T-cell (primary cell): ENCODE results near the gene TNFRSF14. TPM values are rescaled to one million over a fixed set of nuclear protein-coding genes. Genes with fewer than 3 reads are reported as not detected.

Experiments
- ATAC-seq, 4 experiments: fragments of 200-7000 bp in 3 of 4; fragments of 150-1000 bp in 1 of 4; cut with Tn5 transposase; replicated peaks in 1 of 4; 1 replicate in 3 of 4; 2 replicates in 1 of 4; pipeline ENCODE4 v1.10.0; 2021; ENCODE audit warnings: moderate library complexity in 3 of 4, mild to moderate bottlenecking in 2 of 4, moderate number of reproducible peaks in 1 of 4
- CTCF ChIA-PET, 2 donors: fragments of 300-600 bp; sonication (Branson Sonifier 250); formaldehyde crosslinking; loops; one replicate each; lab custom pipeline; 2022; ENCODE audit warnings: antibody characterized with exemption in 2 of 2; lab: Charles Lee
- POLR2A ChIA-PET, 2 donors: fragments of 300-600 bp; sonication (Branson Sonifier 250); formaldehyde crosslinking; loops; one replicate each; lab custom pipeline; 2022; ENCODE audit warnings: antibody characterized with exemption in 2 of 2; lab: Charles Lee
- DNase-seq, 35 experiments: peaks; one replicate each; pipeline versions ENCODE4 v3.0.0 to v3.0.0-alpha.2; 2013 to 2023
- H3K27ac ChIP-seq: one replicate; pipeline ENCODE4 v1.5.1; 2013; ENCODE audit warnings: low read length
- H3K27me3 ChIP-seq, 2 experiments: replicated peaks in 1 of 2; 1 replicate in 1 of 2; 2 replicates in 1 of 2; pipeline versions ENCODE4 v1.6.1 to v1.7.0; 2013; ENCODE audit warnings: low read length in 1 of 2, mixed read lengths in 1 of 2; ENCODE audit not compliant: control insufficient read depth in 2 of 2, insufficient read depth in 2 of 2; ENCODE audit errors: extremely low read depth in 1 of 2
- H3K36me3 ChIP-seq, 2 donors: 1 replicate in 1 of 2; 2 replicates in 1 of 2; pipeline versions ENCODE4 v1.6.1 to v1.7.0; 2013; ENCODE audit warnings: low read length in 1 of 2; ENCODE audit not compliant: control insufficient read depth in 2 of 2, insufficient read depth in 1 of 2; ENCODE audit errors: extremely low read depth in 1 of 2
- H3K4me1 ChIP-seq, 2 experiments: 1 replicate in 1 of 2; 2 replicates in 1 of 2; pipeline versions ENCODE4 v1.6.1 to v1.7.0; 2013; ENCODE audit warnings: low read length in 2 of 2, mixed read lengths in 1 of 2; ENCODE audit not compliant: insufficient read depth in 2 of 2, control insufficient read depth in 1 of 2; ENCODE audit errors: extremely low read depth in 1 of 2
- H3K4me3 ChIP-seq, 2 donors: 1 replicate in 1 of 2; 2 replicates in 1 of 2; pipeline versions ENCODE4 v1.5.1 to v1.7.0; 2013; ENCODE audit warnings: mild to moderate bottlenecking in 2 of 2, low read length in 1 of 2, moderate library complexity in 1 of 2; ENCODE audit not compliant: control insufficient read depth in 1 of 2; ENCODE audit errors: extremely low read depth in 1 of 2
- H3K9me3 ChIP-seq: 2 replicates; pipeline ENCODE4 v1.7.0; 2013
- H3K27ac Mint-ChIP-seq, 2 donors: one replicate each; pipeline ENCODE4 v1.8.0; 2020 to 2021; ENCODE audit warnings: mild to moderate bottlenecking in 2 of 2, mixed read lengths in 2 of 2
- H3K27me3 Mint-ChIP-seq, 2 donors: one replicate each; pipeline ENCODE4 v1.8.0; 2021 to 2022; ENCODE audit warnings: mixed read lengths in 2 of 2
- H3K36me3 Mint-ChIP-seq: one replicate; pipeline ENCODE4 v1.8.0; 2021; ENCODE audit warnings: mixed read lengths
- H3K4me1 Mint-ChIP-seq, 3 donors: one replicate each; pipeline ENCODE4 v1.8.0; 2020 to 2022; ENCODE audit warnings: mixed read lengths in 3 of 3, mild to moderate bottlenecking in 1 of 3
- H3K4me3 Mint-ChIP-seq, 3 donors: one replicate each; pipeline ENCODE4 v1.8.0; 2020 to 2022; ENCODE audit warnings: mild to moderate bottlenecking in 3 of 3, mixed read lengths in 3 of 3, moderate library complexity in 3 of 3
- H3K9me3 Mint-ChIP-seq, 3 donors: one replicate each; pipeline ENCODE4 v1.8.0; 2020 to 2022; ENCODE audit warnings: mixed read lengths in 3 of 3
- WGBS: methylation state at CpG from one replicate; pipeline ENCODE4 v1.1.5; 2013; ENCODE audit warnings: missing lambda C conversion rate; ENCODE audit not compliant: insufficient coverage; 5-methylcytosine and 5-hydroxymethylcytosine counted together
- total RNA-seq, 35 experiments: library from RNA in 6 of 35; stranded (reverse) in 6 of 35; fragments of 120-200 nt in 1 of 35; gene quantifications; one replicate each; pipeline versions ENCODE4 v1.2.1 to v1.2.4 and lab custom pipeline; 2013 to 2026

TNFRSF14 gene
- total RNA-seq, 5 donors from 2014 or later (not counting 1 experiment from before 2014, with no cell fraction given), result 163 to 214 (median 211) TPM

- Mint-ChIP-seq H3K4me3 (peak overlapping the region in 1 of 3 donors; percentile 9), H3K9me3 (no peaks in the 10 kb centered on the region), H3K4me1 (peaks cover 31 to 40% (median 31%) of the 10 kb centered on the region in 3 donors), H3K27me3 (no peaks in the 10 kb centered on the region), H3K36me3 (peaks cover 7% of the 10 kb centered on the region), H3K27ac (no peak overlapping the region)
- peaks cover 11 to 61% of the 10 kb centered on the region in 2 donors for H3K36me3 ChIP-seq
- H3K4me3 ChIP-seq, result no peak overlapping the region
- no peak for DNase-seq
- no peaks in the 10 kb centered on the region for H3K9me3 ChIP-seq
- H3K27me3 ChIP-seq, result no peaks in the 10 kb centered on the region
- H3K4me1 ChIP-seq, result peaks cover 8 to 56% of the 10 kb centered on the region in 2 experiments
- ATAC-seq, result no peak
- ChIA-PET POLR2A (no interaction called here), CTCF (interaction anchor here in 1 of 2 donors (2.1 kb wide), 1 partner anchor 25 kb away, joined by 10 read pairs; no protein-coding TSS in a partner anchor)
- H3K27ac ChIP-seq, result no peak overlapping the region
- WGBS, result 97% methylated on average over 12 of the region's 15 CpGs
Observed at GRCh38 chr1:2560299-2561073, 4.3 kb downstream of the TNFRSF14 start.

GRCh38 chr1:2561446-2561845 lies 5.3 kb downstream of the TNFRSF14 start:
- ATAC-seq, result no peak
- no peak overlapping the region for H3K4me3 ChIP-seq
- peaks cover 11 to 61% of the 10 kb centered on the region in 2 donors for H3K36me3 ChIP-seq
- Mint-ChIP-seq H3K36me3 (peaks cover 6% of the 10 kb centered on the region), H3K27ac (peak overlapping the region; percentile 44 to 71), H3K4me1 (peaks cover 25 to 33% (median 28%) of the 10 kb centered on the region in 3 donors), H3K9me3 (no peaks in the 10 kb centered on the region), H3K27me3 (no peaks in the 10 kb centered on the region), H3K4me3 (peak overlapping the region in 1 of 3 donors; percentile 9)
- peaks cover 7 to 49% of the 10 kb centered on the region in 2 experiments for H3K4me1 ChIP-seq
- CTCF ChIA-PET, result interaction anchor here in 1 of 2 donors (1.4 to 2.1 kb wide), 2 partner anchors 16 to 24 kb away, joined by 5 to 10 read pairs; no protein-coding TSS in a partner anchor
- POLR2A ChIA-PET, result interaction anchor here in 1 of 2 donors (0.6 kb wide), 1 partner anchor 404 kb away, joined by 8 read pairs; no protein-coding TSS in a partner anchor
- no peaks in the 10 kb centered on the region for H3K9me3 ChIP-seq
- H3K27me3 ChIP-seq, result no peaks in the 10 kb centered on the region
- DNase-seq, result no peak
- no peak overlapping the region for H3K27ac ChIP-seq
- WGBS, result 89% methylated on average over 10 of the region's 11 CpGs

GRCh38 chr1:2561898-2562895 lies 6.0 kb downstream of the TNFRSF14 start:
- Histone ChIP-seq H3K36me3 (peaks cover 11 to 61% of the 10 kb centered on the region in 2 donors), H3K4me1 (peaks cover 7 to 44% of the 10 kb centered on the region in 2 experiments), H3K27ac (no peak overlapping the region), H3K27me3 (no peaks in the 10 kb centered on the region), H3K4me3 (no peak overlapping the region), H3K9me3 (no peaks in the 10 kb centered on the region)
- CTCF ChIA-PET, result interaction anchor here (0.6 to 2.1 kb wide), 3 partner anchors 15 to 147 kb away, joined by 3 to 10 read pairs (median 5); no protein-coding TSS in a partner anchor
- H3K4me3 Mint-ChIP-seq, result no peak overlapping the region
- DNase-seq (peak in 2 of 35 experiments; percentile 30 to 46), ATAC-seq (peak in 3 of 4 experiments; percentile 46 to 61 (median 55))
- H3K36me3 Mint-ChIP-seq, result peaks cover 4% of the 10 kb centered on the region
- WGBS, result 97% methylated on average over 14 of the region's 24 CpGs
- H3K4me1 Mint-ChIP-seq, result peaks cover 22 to 30% (median 22%) of the 10 kb centered on the region in 3 donors
- H3K9me3 Mint-ChIP-seq, result no peaks in the 10 kb centered on the region
- POLR2A ChIA-PET, result interaction anchor here in 1 of 2 donors (0.6 kb wide), 1 partner anchor 405 kb away, joined by 8 read pairs; no protein-coding TSS in a partner anchor
- no peak overlapping the region for H3K27ac Mint-ChIP-seq
- H3K27me3 Mint-ChIP-seq, result no peaks in the 10 kb centered on the region

- Mint-ChIP-seq H3K4me1 (peaks cover 13 to 21% (median 13%) of the 10 kb centered on the region in 3 donors), H3K27ac (no peak overlapping the region), H3K9me3 (no peaks in the 10 kb centered on the region), H3K36me3 (peaks cover 4% of the 10 kb centered on the region), H3K27me3 (no peaks in the 10 kb centered on the region), H3K4me3 (no peak overlapping the region)
- ATAC-seq, result no peak
- no peak overlapping the region for H3K27ac ChIP-seq
- H3K36me3 ChIP-seq, result peaks cover 11 to 57% of the 10 kb centered on the region in 2 donors
- peaks cover 0 to 34% of the 10 kb centered on the region in 2 experiments for H3K4me1 ChIP-seq
- H3K27me3 ChIP-seq, result no peaks in the 10 kb centered on the region
- H3K4me3 ChIP-seq, result no peak overlapping the region
- H3K9me3 ChIP-seq, result no peaks in the 10 kb centered on the region
- ChIA-PET CTCF (interaction anchor here in 1 of 2 donors (0.6 kb wide), 1 partner anchor 149 kb away, joined by 4 read pairs; no protein-coding TSS in a partner anchor), POLR2A (no interaction called here)
- DNase-seq, result peak in 1 of 35 experiments; percentile 1
- 89% methylated on average over 3 of the region's 18 CpGs for whole genome bisulfite sequencing
Observed at GRCh38 chr1:2563205-2563604, 7.0 kb downstream of the TNFRSF14 start.

- Histone ChIP-seq H3K36me3 (peaks cover 9 to 47% of the 10 kb centered on the region in 2 donors), H3K9me3 (no peaks in the 10 kb centered on the region), H3K4me1 (peaks cover 0 to 24% of the 10 kb centered on the region in 2 experiments), H3K27me3 (no peaks in the 10 kb centered on the region), H3K4me3 (no peak overlapping the region), H3K27ac (no peak overlapping the region)
- Mint-ChIP-seq H3K36me3 (peaks cover 4% of the 10 kb centered on the region), H3K4me3 (no peak overlapping the region), H3K9me3 (no peaks in the 10 kb centered on the region), H3K27me3 (no peaks in the 10 kb centered on the region), H3K4me1 (peaks cover 6 to 13% (median 6%) of the 10 kb centered on the region in 3 donors), H3K27ac (no peak overlapping the region)
- WGBS, result 82% methylated on average over 11 of the region's 20 CpGs
- CTCF ChIA-PET, result no interaction called here
- DNase-seq (no peak), ATAC-seq (no peak)
- POLR2A ChIA-PET, result no interaction called here
Observed at GRCh38 chr1:2564006-2564814, 8.0 kb downstream of the TNFRSF14 start.
